ENCODE results near the gene TPRG1L. TPM values are rescaled to one million over a fixed set of nuclear protein-coding genes. Genes with fewer than 3 reads are reported as not detected.

The TPRG1L gene
- polyA plus RNA-seq, 1 experiment = 44.2 TPM

DNA sequence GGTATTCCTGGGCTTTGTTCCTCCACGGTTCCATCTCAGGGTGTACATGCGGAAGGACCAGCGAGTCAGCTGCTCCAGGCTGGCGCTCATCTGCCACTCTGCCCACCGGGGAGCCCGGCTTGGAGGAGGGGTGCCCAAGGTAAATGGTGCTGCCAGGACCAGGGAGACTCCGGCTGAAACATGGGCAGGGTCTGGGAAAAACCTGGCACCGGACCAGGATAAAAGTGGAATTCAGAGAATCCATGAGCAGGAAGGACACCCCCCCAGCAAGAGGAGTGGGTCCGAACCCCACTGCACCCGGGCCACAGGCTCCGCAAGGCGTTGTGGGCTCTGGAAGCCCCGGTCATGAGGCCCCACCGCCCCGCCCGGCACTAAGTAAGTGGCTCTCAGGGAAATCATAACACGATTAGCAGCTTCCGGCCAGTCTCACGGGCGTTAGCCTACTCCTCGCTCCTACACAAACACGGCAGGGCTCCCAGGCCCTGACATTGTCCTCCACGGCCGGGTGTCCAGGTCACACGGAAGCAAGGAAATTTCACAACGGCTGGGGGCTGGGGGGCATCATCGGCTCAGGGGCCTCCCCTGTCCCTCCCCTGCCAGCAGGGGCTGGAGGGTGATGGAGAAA, 34.6 kb upstream of the TPRG1L start:
- CTCF ChIA-PET = no interaction called here
- H3K4me3 ChIP-seq (ENCODE audit: low read depth, low read length) = no peak overlapping the region
- peaks cover 10% of the 10 kb centered on the region for H3K9me3 ChIP-seq (ENCODE audit: control insufficient read depth, insufficient read depth, low read length)
- H3K27ac ChIP-seq (ENCODE audit: low read depth, low read length) = no peak overlapping the region
- no peak for TF ChIP-seq CTCF (IDR thresholded peaks at IDR 0.05; ENCODE audit: low read depth, low read length)
- POLR2A ChIA-PET = no interaction called here
- peaks cover 2% of the 10 kb centered on the region for H3K27me3 ChIP-seq (ENCODE audit: control insufficient read depth, insufficient read depth, low read length)
- no peak for DNase-seq (ENCODE audit: low read depth, low spot score)

- DNase-seq (ENCODE audit: low read depth, low spot score) = no peak
- CTCF ChIA-PET = interaction anchor here (0.7 to 1.3 kb wide), 2 partner anchors 29 to 60 kb away, joined by 3 to 5 read pairs; no protein-coding TSS in a partner anchor
- Histone ChIP-seq H3K9me3 (ENCODE audit: control insufficient read depth, insufficient read depth, low read length) (peaks cover 5% of the 10 kb centered on the region), H3K27me3 (ENCODE audit: control insufficient read depth, insufficient read depth, low read length) (peaks cover 2% of the 10 kb centered on the region), H3K27ac (ENCODE audit: low read depth, low read length) (no peak overlapping the region), H3K4me3 (ENCODE audit: low read depth, low read length) (no peak overlapping the region)
- POLR2A ChIA-PET = no interaction called here
- TF ChIP-seq CTCF (IDR thresholded peaks at IDR 0.05; ENCODE audit: low read depth, low read length) = no peak
Observed at GRCh38 chr1:3590951-3591865, 33.6 kb upstream of the TPRG1L start.

DNA sequence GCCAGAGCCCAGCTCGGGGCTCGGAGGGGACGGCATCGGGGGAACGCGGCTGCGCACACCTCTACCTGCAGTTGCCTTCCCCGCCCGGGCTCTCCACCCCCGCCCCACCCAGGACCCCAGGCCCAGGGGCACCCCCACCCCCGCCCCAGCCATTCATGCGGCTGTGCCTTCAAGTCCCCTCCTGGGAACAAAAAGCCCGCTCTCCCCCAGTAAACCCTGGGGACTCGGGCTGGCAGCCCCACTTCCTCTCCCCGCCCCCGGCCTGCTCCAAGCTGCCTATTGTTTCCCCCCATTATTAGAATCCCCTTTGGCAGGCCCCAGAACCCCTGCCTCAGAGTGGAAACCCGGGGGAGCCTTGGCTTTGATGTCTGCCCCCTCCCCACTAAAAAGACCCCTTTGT, 31.5 kb upstream of the TPRG1L start:
- POLR2A ChIA-PET = no interaction called here
- peaks cover 14% of the 10 kb centered on the region for H3K27me3 ChIP-seq (ENCODE audit: control insufficient read depth, insufficient read depth, low read length)
- no peak overlapping the region for H3K27ac ChIP-seq (ENCODE audit: low read depth, low read length)
- CTCF ChIA-PET = interaction anchor here (1.2 kb wide), 1 partner anchor 26 kb away, joined by 4 read pairs; no protein-coding TSS in a partner anchor
- TF ChIP-seq CTCF (IDR thresholded peaks at IDR 0.05; ENCODE audit: low read depth, low read length) = no peak
- DNase-seq (ENCODE audit: low read depth, low spot score) = no peak
- no peak overlapping the region for H3K4me3 ChIP-seq (ENCODE audit: low read depth, low read length)
- no peaks in the 10 kb centered on the region; the same call in 1 of the 2 replicates for H3K9me3 ChIP-seq (ENCODE audit: control insufficient read depth, insufficient read depth, low read length)

GRCh38 chr1:3593745-3594144, 31.1 kb upstream of the TPRG1L start:
- no peak for DNase-seq (ENCODE audit: low read depth, low spot score)
- Histone ChIP-seq H3K27ac (ENCODE audit: low read depth, low read length) (no peak overlapping the region), H3K27me3 (ENCODE audit: control insufficient read depth, insufficient read depth, low read length) (peaks cover 17% of the 10 kb centered on the region), H3K9me3 (ENCODE audit: control insufficient read depth, insufficient read depth, low read length) (no peaks in the 10 kb centered on the region; the same call in 1 of the 2 replicates), H3K4me3 (ENCODE audit: low read depth, low read length) (no peak overlapping the region)
- no peak for TF ChIP-seq CTCF (IDR thresholded peaks at IDR 0.05; ENCODE audit: low read depth, low read length)
- POLR2A ChIA-PET = no interaction called here
- CTCF ChIA-PET = no interaction called here
